ENCODE results near the gene SUPT6H.

Gene SUPT6H

GRCh38 chr17:28740406-28741357 is 78.7 kb downstream of the SUPT6H start:
- DNase-seq, result no peak

GRCh38 chr17:28741358-28742349 is 79.6 kb downstream of the SUPT6H start:
- DNase-seq, result no peak

GRCh38 chr17:28743243-28744103 is 81.5 kb downstream of the SUPT6H start, which contains the start of gene TRAF4:
TRAF4 (plus strand) TSS chr17:28744011; CDS start chr17:28744113, 102 bp downstream.
- peak; percentile 39 for DNase-seq

- no peak for DNase-seq
Measured at GRCh38 chr17:28744104-28744971, 82.3 kb downstream of the SUPT6H start.

- DNase-seq, result no peak
Measured at GRCh38 chr17:28744972-28745785, 83.2 kb downstream of the SUPT6H start.

- no peak for DNase-seq
Measured at GRCh38 chr17:28745786-28746411, 83.9 kb downstream of the SUPT6H start.

GRCh38 chr17:28746611-28747050 is 84.6 kb downstream of the SUPT6H start:
- no peak for DNase-seq

GRCh38 chr17:28747051-28747691 is 85.2 kb downstream of the SUPT6H start:
- DNase-seq, result no peak

GRCh38 chr17:28747801-28748750 is 86.1 kb downstream of the SUPT6H start:
- DNase-seq, result no peak

GRCh38 chr17:28748852-28749515 is 87.0 kb downstream of the SUPT6H start:
- no peak for DNase-seq

- no peak for DNase-seq
Measured at GRCh38 chr17:28749516-28750177, 87.6 kb downstream of the SUPT6H start.

- DNase-seq, result peak; percentile 49
Measured at GRCh38 chr17:28750178-28751047, 88.4 kb downstream of the SUPT6H start.

GRCh38 chr17:28751600-28752366 is 89.8 kb downstream of the SUPT6H start:
- no peak for DNase-seq

Measured in NCI-H1417 treated with DMSO at 0.1 percent for 48 hours (cell line).